Stimulated activated CD4-positive, alpha-beta T cell treated with anti-CD3 and anti-CD28 coated beads, Interleukin-1b, Interleukin-23, amount 100 ng/mL, for 1 hour (primary cell): ENCODE measurements around the gene JAKMIP1.

Source experiments
- DNase-seq, 2 donors: peaks; one replicate each; pipeline ENCODE4 v3.0.0-alpha.2; 2020; ENCODE audit warnings: low read depth in 2 of 2

JAKMIP1 gene

GRCh38 chr4:6200011-6200921 is at the start of gene JAKMIP1:
Gene JAKMIP1 (minus strand): TSS chr4:6200549. CDS start chr4:6112850, 87,699 bp downstream.
- DNase-seq = peak; percentile 70 to 81

GRCh38 chr4:6248394-6248793 is 48.0 kb upstream of the JAKMIP1 start:
- DNase-seq = no peak

DNA sequence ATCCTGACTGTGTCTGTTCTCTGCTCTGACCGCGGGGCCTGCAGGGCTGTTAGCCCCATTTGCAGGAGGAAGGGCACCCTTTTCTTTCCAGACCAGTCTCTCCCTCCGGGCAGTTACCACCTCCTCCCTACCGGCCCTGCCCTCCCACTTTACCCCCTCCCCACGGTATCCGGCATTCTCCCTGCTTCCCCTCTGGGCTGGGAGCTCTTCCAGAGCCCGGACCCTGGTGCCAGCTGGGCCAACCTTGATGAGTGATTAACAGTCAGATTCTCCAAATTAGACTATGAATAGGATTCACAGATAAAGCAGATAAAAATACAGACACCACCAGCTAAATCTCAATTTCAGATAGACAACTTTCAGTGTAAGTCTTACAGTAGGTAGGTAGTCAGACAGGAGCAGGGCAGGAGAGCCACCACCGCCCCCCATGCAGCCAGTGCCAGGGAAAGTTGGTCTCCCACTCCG is 45.9 kb upstream of the JAKMIP1 start:
- DNase-seq = no peak

GRCh38 chr4:6245246-6246169 is 45.2 kb upstream of the JAKMIP1 start:
- DNase-seq = no peak

DNA sequence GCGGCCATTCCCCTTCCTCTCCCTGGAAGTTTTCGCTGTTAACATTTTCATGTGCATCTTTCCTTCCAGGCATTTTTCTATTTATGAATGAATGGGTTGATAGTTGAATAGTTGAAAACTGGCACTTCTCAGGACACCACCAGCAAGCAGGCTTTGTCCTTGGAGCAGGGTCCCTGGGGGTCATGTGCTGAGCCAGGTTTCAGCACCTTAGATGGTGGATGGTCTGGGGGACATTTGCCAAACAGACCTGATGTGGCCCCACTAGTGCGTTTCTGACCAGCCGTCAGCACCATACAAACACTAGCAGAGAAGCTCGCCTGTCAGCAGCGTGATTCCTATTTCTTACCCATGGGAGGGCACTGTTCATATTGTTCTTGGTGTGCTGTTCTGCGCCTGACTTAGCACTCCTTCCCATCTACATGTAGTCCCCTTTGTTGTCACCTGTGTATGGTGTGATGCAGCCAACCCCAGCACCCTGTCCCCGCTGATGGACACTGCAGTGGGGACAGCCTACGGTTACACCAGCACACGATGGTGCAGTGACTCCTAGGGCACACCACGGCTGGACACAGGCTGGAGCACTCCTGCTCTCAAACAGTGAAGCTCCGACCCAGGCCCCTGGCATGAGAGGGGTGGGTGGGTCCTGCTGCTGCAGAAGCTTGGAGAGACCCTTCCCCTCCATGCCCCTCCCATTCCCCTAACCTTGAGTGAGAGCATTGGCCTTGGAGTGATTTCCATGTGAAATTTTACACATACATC is 42.1 kb upstream of the JAKMIP1 start:
- DNase-seq = no peak

DNA sequence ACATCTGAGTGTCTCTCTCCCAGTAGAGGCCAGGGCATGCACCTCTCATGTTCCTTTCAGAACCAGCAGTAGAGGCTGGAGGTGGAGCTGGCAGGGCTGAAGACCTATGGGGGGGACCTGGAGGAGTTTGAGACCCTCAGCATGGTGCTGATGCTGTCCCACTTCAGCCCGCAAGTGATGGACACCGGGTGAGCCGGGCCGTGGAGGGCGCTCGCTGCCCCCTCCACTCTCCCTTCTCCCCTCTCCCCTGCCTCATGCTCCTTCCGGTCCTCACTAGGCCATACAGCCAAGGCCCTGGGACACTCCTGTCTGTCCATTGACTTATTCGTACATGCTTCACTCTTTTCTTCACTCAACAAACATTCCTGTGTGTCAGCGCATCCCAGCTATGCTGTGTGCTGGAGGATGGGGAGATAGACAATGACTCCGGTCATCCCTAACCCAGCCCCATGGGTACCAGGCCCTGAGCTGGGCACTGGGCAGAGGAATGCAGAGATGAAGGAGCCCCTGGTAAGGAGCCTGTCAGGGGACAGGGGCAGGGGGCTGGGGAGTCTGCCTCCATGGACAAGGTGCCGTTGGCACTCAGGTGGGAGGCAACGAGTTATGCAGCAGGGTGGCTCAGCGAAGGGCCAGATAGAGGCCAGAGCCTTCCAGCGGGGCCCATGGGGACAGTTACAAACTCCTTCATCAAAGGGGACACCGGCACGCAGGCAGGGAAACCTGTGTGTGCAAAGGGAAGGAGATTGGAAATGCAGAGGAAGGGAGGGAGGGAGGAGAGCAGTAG is 40.9 kb upstream of the JAKMIP1 start:
- no peak for DNase-seq

DNA sequence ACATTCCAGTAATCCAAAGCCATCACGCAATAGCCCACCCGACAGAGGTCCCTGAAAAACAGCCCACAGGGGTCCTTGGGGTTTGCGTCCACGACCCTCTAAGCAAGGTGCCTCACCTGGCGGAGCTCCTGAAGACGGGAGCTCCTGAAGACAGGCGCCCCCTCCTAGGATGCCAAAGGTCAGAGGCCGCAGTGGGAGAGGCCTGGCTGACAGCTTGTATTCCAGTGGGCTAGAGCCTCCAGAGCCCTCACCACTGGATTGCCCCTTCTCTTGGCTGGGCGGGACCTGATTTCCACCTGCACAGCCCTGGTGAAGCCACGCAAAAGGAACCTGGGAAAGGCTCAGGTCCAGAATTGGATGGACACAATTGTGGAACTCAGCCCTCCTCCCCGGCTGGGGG is 39.6 kb upstream of the JAKMIP1 start:
- DNase-seq = no peak

- DNase-seq = no peak
These were observed 39.1 kb upstream of the JAKMIP1 start for GRCh38 chr4:6239486-6239885.

GRCh38 chr4:6236816-6237390 is 36.6 kb upstream of the JAKMIP1 start:
- DNase-seq = no peak

DNA sequence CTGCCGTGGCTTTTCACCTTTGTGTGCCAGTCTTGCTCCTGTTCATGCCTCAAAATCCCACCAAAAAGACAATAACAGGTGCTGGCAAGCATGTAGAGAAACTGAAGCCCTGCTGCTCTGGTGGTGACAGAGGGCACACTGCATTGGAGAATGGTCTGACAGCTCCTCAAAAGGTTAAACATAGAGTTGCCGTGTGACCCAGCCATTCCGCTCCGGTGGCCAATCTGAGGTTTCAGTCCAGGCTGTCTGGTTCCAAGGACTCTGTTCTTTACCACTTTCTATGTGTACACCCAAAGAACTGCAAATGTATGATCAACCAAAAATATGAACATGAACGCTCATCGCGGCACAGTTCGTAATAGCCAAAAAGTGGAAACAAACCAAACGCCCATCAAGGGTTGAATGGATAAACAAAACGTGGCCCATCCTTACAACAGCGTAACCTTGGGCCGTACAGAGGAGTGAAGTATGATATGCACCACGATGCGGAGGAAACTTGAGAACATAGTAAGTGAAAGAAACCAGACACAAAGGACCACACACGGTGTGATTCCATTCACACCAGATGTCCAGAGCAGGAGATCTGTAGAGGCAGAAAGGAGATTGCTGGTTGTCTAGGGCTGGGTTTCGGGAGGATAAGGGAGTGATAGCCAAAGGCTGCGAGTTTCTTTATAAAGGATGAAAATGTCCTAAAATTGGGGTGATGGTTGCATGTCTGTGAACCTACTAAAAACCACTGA is 35.7 kb upstream of the JAKMIP1 start:
- DNase-seq = no peak

DNA sequence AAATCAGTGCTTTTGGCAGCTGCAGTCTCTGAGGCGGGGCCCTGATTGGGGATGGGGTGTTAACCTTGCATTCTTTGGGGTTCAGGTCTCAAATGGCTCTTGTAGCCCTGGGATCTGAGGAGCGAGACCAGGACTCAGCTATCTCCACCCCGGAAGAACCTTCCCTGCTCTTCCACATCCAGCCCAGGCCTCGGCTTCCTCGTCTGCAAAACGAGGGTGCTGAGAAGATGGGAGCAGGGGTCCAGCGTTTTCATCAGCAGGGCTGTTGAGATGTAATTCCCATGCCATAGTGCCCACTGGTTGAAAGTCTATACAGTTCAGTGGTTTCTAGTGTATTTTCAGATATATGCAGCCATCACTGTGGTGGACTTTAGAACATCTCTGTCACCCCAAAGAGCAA is 34.7 kb upstream of the JAKMIP1 start:
- no peak for DNase-seq

- DNase-seq = no peak
These were observed 33.6 kb upstream of the JAKMIP1 start for GRCh38 chr4:6233929-6234328.

DNA sequence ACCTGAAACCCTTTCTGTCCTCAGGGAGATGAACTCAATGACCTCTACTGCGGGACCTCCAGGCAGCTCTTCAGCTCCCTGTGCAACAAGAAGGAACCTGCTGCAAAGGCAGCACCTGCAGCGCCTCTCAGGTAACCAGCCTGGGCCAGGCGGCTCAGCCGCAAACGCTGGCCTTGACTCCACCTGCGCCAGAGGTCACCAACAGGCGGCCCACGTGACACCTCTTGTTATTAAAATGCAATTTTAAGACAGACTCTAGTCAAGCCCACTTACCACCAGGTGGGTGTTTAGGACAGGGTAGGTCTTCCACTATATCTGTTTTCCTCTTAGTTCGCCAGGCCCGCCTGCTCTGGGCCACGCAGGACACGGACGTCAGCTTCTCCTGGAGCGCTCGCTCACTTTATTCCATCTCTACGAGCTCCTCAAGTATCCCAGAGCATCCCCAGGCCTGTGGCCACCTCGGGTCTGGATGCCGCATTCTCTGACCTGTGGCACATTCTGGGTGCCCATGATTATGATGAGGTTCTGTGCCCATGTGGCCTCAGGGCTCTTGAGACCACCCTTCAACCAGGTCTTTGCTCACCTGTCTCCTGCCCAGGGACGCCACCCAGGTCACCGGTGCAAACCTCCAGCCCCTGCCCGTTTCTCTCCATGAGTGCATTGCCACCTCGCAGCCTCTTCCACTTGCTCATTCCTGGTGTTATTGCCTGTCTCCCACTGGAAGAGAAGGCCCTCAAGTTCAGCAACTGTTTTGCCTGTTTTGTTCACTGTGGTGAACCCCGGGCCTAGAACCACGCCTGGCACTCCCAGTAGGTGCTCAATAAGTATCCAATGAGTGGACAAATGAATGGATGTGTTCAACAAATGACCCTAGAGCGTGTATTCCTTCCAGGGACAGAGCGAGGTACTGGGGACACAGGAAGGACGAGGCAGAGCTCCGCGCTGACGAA is 32.8 kb upstream of the JAKMIP1 start:
- DNase-seq = no peak

DNA sequence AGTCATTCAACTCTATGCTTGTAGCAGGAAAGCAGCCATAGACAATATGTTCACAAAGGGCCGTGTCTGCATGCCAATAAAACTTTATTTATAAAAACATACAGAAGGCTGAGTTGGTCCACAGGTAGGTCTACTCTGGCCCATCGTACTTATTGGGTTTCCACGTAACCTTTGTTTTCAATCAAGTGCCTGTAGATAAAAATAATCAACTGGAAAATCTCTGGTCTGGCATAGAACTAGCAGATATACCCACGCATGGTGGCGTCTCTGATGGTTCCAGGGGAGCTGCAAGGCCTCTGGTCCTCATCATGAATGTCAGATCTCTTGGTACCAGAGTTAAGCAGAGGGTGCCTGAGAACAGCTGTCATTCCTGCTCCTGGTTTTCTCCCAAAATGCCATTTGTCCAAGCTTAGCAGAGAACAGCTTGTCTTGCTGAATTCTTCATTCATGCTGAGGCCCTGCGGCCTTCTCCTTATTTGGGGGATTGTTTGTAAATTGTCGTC is 31.4 kb upstream of the JAKMIP1 start:
- no peak for DNase-seq

GRCh38 chr4:6230827-6231662 is 30.7 kb upstream of the JAKMIP1 start:
- no peak for DNase-seq

DNA sequence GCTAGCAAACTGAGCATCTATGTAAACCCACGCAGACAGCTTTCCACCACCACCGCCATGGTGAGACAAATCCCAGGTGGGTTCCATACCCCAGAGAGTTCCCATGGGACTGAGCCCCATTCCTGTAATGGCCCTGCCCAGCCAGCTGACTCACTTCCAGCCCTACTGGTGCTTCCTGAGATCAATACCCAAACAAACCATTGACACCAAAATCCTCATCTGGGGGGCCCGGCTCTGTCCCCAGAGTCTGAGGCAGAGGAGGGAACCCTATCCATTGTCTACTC is 30.1 kb upstream of the JAKMIP1 start:
- no peak for DNase-seq

DNA sequence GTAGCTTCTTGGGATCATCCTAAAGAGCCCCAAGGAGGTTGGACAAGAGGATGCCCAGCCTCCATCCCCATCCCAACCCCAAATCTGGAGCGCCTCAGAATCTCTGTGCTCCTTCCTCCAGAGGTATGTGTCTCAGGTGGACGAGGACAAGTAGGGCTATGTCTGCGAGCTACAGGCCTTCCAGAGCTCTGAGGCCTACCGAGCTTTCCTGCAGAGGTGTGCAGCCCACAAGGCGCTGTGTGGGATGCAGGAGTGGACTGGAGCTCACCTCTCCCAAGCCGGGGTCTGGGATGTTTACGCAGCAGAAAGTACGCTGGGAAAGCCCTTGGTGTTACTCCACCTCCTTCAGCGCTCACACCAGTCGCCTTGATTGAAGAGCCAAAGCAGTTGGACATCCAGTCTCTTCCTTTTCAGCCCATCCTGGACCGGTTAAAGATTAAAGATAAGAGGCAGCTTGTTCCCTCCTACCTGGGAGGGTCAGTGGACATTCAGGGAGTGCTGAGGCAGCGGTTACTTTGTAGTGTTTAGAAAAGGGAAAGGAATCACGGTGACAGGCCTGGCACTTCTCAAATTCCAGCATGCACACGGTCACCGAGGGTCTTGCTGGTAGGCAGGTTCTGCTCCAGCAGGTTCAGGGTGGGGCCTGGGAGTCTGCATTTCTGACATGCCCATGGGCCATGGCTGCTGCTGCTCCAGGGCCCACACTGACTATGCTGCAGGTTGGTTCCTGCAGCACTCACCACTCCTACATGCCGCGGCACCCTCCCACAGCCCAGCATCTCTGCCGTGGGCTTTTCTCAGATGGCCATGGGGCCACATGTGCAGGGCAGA is 29.5 kb upstream of the JAKMIP1 start:
- DNase-seq = no peak
